ENCODE measurements around the gene SWT1.
"Not testable (repeated sequence)": the region's sequence is repeated elsewhere in the genome, so short reads cannot be mapped to it uniquely, and the experiment has no call there.

The SWT1 gene

DNA sequence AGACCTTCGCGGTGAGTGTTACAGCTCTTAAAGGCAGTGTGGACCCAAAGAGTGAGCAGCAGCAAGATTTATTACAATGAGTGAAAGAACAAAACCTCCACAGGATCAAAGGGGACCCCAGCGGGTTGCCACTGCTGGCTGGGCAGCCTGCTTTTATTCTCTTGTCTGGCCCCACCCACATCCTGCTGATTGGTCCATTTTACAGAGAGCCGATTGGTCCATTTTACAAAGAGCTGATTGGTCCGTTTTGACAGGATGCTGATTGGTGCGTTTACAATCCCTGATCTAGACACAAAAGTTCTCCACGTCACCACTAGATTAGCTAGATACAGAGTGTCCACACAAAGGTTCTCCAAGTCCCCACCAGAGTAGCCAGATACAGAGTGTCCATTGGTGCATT lies 164.1 kb downstream of the SWT1 start:
- not testable (repeated sequence) for DNase-seq (ENCODE audit: low spot score)

GRCh38 chr1:185321653-185322221 lies 164.8 kb downstream of the SWT1 start:
- not testable (repeated sequence) for DNase-seq (ENCODE audit: low spot score)

DNA sequence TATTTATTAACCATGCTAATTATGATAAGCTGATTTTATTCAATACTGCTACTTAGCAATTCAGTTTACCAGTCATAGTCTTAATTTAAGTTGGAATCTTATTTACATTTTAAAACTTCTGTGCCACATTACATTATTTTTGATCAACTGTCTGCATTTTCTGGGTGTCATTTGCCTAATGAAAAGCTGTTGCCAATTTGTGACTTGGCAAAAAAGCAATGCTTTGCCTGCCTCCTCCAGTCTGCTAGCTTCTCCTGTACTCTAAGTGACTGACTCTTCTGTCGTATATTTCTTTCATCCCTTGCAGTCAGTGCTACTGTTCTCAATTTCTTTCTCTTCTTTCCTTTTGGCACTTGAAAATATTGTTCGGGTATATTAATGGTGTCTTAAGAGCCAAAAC lies 165.7 kb downstream of the SWT1 start:
- no peak for DNase-seq (ENCODE audit: low spot score)

DNA sequence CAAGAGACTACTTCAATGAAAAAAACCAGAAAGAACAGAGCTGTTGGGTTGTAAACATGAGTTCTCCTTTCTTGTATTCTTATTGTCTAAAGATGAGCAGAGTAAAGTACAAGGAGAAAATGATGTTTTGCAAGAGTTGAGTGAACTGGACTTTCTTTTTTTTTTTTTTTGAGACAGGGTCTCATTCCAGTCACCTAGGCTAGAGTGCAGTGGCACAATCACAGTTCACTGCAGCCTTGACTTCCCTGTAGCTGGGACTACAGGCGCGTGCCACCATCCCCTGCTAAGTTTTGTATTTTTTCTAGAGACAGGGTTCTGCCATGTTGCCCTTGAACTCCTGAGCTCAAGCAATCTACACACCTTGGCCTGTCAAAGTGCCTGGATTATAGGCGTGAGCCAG lies 167.2 kb downstream of the SWT1 start:
- DNase-seq (ENCODE audit: low spot score), result no peak

- DNase-seq (ENCODE audit: low spot score), result no peak
These were observed 168.4 kb downstream of the SWT1 start for GRCh38 chr1:185325413-185325812.

DNA sequence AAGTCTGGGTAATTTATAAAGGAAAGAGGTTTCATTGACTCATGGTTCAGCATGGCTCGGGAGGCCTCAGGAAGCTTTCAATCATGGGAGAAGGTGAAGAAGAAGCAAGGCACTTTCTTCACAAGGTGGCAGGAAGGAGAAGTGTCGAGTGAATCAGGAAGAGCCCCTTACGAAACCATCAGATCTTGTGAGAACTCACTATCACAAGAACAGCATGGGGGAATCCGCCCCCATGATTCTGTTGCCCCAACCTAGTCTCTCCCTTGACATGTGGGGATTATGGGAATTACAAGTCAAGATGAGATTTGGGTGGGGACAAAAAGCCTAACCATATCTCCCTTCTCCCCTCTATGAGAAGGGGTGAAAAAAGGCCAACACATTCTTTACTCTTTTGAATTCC lies 171.3 kb downstream of the SWT1 start:
- DNase-seq (ENCODE audit: low spot score), result no peak

GRCh38 chr1:185334182-185334581 lies 177.2 kb downstream of the SWT1 start:
- DNase-seq (ENCODE audit: low spot score), result no peak

- DNase-seq (ENCODE audit: low spot score), result no peak
These were observed 180.3 kb downstream of the SWT1 start for GRCh38 chr1:185337246-185337645.

GRCh38 chr1:185338719-185339622 lies 182.0 kb downstream of the SWT1 start:
- no peak for DNase-seq (ENCODE audit: low spot score)

DNA sequence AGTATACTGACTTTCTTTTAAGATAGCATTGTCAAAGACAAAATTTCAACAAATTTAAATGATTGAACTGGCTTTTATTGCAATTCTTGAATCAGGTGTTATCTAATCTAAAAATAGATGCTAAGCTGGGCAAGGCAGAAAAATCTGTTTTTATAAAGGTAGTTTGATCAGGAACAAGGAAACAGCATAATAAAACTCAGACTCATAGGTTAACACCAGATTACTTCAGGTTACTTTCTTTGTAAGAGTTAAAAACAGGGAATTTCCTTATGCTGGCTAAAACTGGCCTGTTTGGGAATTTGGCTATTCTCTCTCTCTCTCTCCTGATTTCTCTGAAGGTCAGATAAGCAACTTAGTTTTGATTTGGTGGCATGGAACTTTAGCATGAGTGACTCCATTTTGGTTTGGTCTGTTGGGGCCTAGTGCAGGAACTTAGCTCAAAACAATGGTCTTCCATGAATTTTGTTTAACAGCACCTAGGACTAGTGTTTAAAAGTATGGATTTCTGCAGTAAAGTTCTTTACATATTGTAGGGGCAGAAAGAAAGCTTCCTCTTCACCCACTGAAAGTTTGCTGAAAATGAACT lies 184.3 kb downstream of the SWT1 start:
- no peak for DNase-seq (ENCODE audit: low spot score)

Data from putamen (tissue), 1 donor.